HG02885 (cell line): Measurements from ENCODE around the gene MED17.

ENCODE experiments used
- ATAC-seq: cut with Tn5 transposase; IDR thresholded peaks from one replicate; pipeline ENCODE4 v1.9.1; 2021; ENCODE audit warnings: mild to moderate bottlenecking; ENCODE audit not compliant: unreplicated experiment, poor library complexity

The MED17 gene

GRCh38 chr11:93814966-93815633 is 31.0 kb downstream of the MED17 start:
- ATAC-seq, result no peak

- no peak for ATAC-seq
Measured at GRCh38 chr11:93817426-93818348, 33.6 kb downstream of the MED17 start.

- no peak for ATAC-seq
Measured at GRCh38 chr11:93819966-93820695, 36.0 kb downstream of the MED17 start.

GRCh38 chr11:93820847-93821246 is 36.8 kb downstream of the MED17 start:
- no peak for ATAC-seq

- ATAC-seq, result no peak
Measured at GRCh38 chr11:93821617-93822016, 37.5 kb downstream of the MED17 start.

- no peak for ATAC-seq
Measured at GRCh38 chr11:93822359-93822758, 38.3 kb downstream of the MED17 start.

GRCh38 chr11:93823210-93823609 is 39.1 kb downstream of the MED17 start:
- ATAC-seq, result no peak

GRCh38 chr11:93827363-93827762 is 43.3 kb downstream of the MED17 start:
- ATAC-seq, result no peak

GRCh38 chr11:93829598-93829997 is 45.5 kb downstream of the MED17 start:
- ATAC-seq, result no peak

GRCh38 chr11:93831343-93832127 is 47.5 kb downstream of the MED17 start:
- no peak for ATAC-seq

GRCh38 chr11:93832780-93833179 is 48.7 kb downstream of the MED17 start:
- ATAC-seq, result no peak

- no peak for ATAC-seq
Measured at GRCh38 chr11:93838967-93839366, 54.9 kb downstream of the MED17 start.

GRCh38 chr11:93840180-93840579 is 56.1 kb downstream of the MED17 start:
- ATAC-seq, result no peak

- ATAC-seq, result no peak
Measured at GRCh38 chr11:93840981-93841380, 56.9 kb downstream of the MED17 start.

GRCh38 chr11:93841446-93841845 is 57.4 kb downstream of the MED17 start:
- no peak for ATAC-seq

- ATAC-seq, result no peak
Measured at GRCh38 chr11:93842034-93842433, 58.0 kb downstream of the MED17 start.

- ATAC-seq, result no peak
Measured at GRCh38 chr11:93842461-93842860, 58.4 kb downstream of the MED17 start.

- no peak for ATAC-seq
Measured at GRCh38 chr11:93843906-93844305, 59.8 kb downstream of the MED17 start.

GRCh38 chr11:93844568-93844967 is 60.5 kb downstream of the MED17 start:
- ATAC-seq, result no peak
